ENCODE results near the gene PARP16.

DNA sequence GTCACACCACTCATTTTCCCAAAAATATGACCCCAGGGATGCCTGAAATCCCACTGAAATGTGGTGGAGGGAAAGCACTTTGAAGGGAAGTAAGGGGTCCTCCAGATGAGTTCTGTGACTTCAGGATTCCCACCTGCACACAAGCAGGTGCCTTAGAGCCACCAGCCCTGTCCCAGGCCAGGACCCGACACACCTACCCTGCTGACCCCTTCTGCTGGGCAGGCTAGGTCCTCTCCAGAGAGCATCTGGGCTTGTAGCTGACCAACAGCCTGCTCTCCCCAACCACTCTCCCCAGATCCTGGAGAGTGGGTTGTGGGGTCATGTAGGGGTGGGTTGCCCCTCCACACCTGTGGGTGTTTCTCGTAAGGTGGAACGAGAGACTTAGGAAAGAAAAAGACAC is 60.5 kb downstream of the PARP16 start:
- TF ChIP-seq ZBTB21 (tag by site-specific recombination; IDR thresholded peaks at IDR 0.05) (no peak), ZNF174 (tag by site-specific recombination; IDR thresholded peaks at IDR 0.05) (no peak), ZNF530 (tag by site-specific recombination; IDR thresholded peaks at IDR 0.05; ENCODE audit: low read depth) (no peak), ZNF324 (tag by site-specific recombination; IDR thresholded peaks at IDR 0.05) (no peak), ZFP3 (tag by site-specific recombination; IDR thresholded peaks at IDR 0.05; ENCODE audit: low read depth) (no peak), MYNN (tag by site-specific recombination; IDR thresholded peaks at IDR 0.05; ENCODE audit: borderline replicate concordance) (no peak), PATZ1 (tag by site-specific recombination; IDR thresholded peaks at IDR 0.05) (no peak)
- TF ChIP-seq, protein P1, sequence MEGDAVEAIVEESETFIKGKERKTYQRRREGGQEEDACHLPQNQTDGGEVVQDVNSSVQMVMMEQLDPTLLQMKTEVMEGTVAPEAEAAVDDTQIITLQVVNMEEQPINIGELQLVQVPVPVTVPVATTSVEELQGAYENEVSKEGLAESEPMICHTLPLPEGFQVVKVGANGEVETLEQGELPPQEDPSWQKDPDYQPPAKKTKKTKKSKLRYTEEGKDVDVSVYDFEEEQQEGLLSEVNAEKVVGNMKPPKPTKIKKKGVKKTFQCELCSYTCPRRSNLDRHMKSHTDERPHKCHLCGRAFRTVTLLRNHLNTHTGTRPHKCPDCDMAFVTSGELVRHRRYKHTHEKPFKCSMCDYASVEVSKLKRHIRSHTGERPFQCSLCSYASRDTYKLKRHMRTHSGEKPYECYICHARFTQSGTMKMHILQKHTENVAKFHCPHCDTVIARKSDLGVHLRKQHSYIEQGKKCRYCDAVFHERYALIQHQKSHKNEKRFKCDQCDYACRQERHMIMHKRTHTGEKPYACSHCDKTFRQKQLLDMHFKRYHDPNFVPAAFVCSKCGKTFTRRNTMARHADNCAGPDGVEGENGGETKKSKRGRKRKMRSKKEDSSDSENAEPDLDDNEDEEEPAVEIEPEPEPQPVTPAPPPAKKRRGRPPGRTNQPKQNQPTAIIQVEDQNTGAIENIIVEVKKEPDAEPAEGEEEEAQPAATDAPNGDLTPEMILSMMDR (tag by site-specific recombination; IDR thresholded peaks at IDR 0.05), result no peak
- TF ChIP-seq, protein P2, sequence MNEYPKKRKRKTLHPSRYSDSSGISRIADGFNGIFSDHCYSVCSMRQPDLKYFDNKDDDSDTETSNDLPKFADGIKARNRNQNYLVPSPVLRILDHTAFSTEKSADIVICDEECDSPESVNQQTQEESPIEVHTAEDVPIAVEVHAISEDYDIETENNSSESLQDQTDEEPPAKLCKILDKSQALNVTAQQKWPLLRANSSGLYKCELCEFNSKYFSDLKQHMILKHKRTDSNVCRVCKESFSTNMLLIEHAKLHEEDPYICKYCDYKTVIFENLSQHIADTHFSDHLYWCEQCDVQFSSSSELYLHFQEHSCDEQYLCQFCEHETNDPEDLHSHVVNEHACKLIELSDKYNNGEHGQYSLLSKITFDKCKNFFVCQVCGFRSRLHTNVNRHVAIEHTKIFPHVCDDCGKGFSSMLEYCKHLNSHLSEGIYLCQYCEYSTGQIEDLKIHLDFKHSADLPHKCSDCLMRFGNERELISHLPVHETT (tag by site-specific recombination; IDR thresholded peaks at IDR 0.05), result no peak
